ENCODE measurements around the gene SRSF8. TPM values are rescaled to one million over a fixed set of nuclear protein-coding genes. Genes with fewer than 3 reads are reported as not detected.

The SRSF8 gene
- polyA plus RNA-seq, 10 donors: 40.9 to 54.3 (median 45.8) TPM

Other genes with a start within 250 kb of the SRSF8 start
- gene CWC15, start 93.4 kb upstream of the SRSF8 start, polyA plus RNA-seq (ENCODE audit: insufficient read length in 10 of 10): 10 to 100 TPM; 71.8 to 91.7 (median 81.1) TPM
- 1 to 10 TPM in 8 of 10 donors, under 1 TPM in 2; 0.88 to 1.5 (median 1.2) TPM for gene KDM4D, start 93.2 kb upstream of the SRSF8 start, polyA plus RNA-seq (ENCODE audit: insufficient read length in 10 of 10)
- under 1 TPM in 9 of 10 donors, not detected in 1; 0.09 to 0.20 (median 0.15) TPM for gene KDM4E, start 41.7 kb upstream of the SRSF8 start, polyA plus RNA-seq (ENCODE audit: insufficient read length in 10 of 10)
- not detected for gene KDM4F, start 17.5 kb upstream of the SRSF8 start, polyA plus RNA-seq (ENCODE audit: insufficient read length in 10 of 10)
- gene ENDOD1, start 22.9 kb downstream of the SRSF8 start, polyA plus RNA-seq (ENCODE audit: insufficient read length in 10 of 10): 10 to 100 TPM; 53.1 to 89.3 (median 63.0) TPM
- gene SESN3, start 164.3 kb downstream of the SRSF8 start, polyA plus RNA-seq (ENCODE audit: insufficient read length in 10 of 10): 100 to 1,000 TPM in 7 of 10 donors, 10 to 100 TPM in 3; 79.8 to 157 (median 118) TPM